ENCODE measurements around the gene STUM.
A peak's percentile ranks its signal among the peaks of the same experiment; 100 is the strongest.
"Not testable (repeated sequence)": the region's sequence is repeated elsewhere in the genome, so short reads cannot be mapped to it uniquely, and the experiment has no call there.

STUM gene

DNA sequence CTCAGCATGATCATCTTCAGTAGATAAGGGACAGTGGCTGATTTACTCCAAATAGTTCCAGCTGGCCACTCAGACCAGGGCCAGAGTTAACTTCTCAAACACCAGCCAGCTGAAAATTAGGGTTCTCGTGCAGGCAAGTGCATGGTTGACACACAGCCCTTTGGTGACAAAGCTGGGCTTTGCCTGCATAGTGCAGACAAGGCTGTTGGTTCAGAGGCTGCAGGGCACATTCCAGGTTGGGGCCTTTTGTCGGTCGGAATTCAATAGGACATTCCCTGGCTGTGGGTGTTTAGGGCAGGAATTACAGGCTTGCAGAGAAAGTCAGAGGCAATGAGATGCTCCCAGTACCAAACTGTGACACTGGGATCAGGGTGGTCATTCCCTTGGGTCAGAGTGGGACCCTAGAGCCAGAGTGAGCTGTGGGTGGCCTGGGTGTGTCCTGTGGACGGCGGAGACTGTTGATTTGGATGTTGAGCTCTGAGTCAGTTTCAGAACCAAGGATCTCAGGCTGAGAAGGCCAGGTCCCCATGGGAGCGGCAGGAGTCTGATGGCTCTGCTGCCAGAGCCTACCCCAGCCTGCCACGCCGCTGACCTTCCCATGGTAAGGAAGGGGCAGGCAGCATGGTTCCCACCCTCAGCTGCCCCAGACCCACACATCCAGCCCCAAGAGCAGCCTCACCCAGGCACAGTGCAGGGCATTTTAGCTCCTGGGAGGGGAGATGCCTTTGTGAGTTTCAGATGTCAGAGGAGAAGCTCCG is 56.2 kb downstream of the STUM start:
- ATAC-seq = no peak
- DNase-seq = no peak

DNA sequence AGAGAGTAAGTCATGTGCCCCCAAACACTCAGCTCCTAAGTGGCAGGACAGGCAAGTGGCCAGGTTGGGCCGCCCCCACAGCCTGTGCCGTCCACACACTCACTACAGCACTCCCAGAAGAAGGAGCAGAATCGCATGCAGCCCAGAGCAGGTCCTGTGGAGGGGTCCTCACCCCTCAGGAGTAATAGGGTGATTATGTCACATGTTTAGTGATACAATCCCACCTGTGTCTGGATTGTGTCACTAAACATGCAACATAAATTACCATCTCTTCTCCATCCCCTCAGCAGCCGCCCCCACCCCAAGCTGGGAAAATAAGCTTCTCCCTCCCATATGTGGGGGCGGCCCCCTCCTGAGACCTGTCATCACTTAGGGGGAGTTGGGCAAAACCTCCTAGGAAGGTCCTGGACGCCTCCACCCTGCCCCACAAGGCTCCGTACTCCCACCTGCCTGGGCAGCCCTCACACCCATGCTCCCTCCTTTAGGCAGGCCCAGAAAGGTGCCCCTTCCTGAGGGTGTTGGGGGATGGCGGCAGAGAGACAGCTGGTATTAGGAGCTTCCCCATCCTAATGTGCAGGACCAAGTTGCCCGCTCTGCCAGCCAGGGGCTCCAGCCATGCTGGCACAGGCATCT is 56.9 kb downstream of the STUM start:
- ATAC-seq (no peak), DNase-seq (no peak)

DNA sequence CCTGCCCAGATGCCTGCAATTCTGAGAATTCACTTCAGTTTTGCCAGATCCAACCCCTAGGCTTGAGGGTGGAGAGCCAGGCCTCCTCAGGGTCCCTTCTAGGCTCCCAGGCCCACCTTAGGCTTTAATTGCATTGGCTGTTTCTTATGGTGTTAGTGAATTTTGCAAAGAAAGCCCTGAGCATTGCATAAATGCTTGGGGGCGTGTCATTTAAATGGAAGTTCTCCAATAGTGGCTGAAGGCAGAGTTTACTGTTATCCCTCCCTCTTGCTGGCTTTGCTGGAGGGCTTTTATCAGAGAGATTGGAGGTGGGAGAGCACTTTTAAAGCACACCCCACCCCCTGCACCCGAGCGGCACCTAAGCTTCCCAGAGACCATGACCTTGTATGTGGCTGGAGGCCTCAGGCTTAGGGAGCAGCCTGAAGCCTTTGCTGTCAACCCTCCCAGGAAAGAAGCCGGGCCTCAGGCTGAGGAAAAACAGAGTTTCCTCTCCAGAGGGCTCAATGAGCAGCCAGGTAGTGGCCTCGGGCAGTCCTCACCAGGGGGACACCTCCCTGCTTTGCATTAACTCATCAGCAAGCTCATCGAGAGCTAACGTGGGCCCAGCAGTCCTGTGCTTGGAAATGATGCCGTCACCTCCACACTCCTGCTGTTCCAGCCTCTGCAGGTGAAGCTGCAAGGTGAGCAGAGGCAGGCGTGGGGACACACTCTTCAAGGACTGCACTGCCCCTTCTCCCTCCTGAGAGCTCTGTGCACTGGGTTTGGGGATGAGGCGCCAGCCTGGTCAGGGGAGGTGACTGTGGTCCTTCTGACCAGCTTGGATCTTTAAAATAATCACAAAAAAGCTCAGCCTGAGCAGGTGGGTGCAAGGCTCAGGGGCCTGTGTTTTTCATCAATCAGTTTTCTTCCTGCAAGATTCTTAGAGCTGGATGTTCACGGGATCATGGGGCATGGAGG is 58.0 kb downstream of the STUM start:
- peak; percentile 12 for ATAC-seq
- DNase-seq = no peak

DNA sequence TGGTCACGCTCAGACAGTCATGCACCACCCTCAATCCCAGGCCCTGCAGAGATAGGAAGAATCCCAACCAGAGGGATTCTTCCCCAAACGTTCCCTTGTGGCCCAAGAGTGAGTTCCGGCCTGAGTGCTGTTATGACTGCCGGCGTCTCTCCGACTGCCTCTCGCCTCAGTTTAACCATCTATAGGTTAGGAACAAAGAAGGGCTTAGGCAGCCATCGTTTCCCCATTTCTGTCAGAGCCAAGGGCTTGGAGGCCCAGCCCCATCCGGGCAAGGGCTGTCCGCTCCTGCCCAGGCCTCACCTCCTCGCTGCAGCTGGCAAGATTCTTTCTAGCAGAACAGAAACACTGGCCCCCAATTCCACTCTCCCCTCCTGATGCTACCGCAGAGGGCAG is 58.7 kb downstream of the STUM start:
- no peak for ATAC-seq
- no peak for DNase-seq

DNA sequence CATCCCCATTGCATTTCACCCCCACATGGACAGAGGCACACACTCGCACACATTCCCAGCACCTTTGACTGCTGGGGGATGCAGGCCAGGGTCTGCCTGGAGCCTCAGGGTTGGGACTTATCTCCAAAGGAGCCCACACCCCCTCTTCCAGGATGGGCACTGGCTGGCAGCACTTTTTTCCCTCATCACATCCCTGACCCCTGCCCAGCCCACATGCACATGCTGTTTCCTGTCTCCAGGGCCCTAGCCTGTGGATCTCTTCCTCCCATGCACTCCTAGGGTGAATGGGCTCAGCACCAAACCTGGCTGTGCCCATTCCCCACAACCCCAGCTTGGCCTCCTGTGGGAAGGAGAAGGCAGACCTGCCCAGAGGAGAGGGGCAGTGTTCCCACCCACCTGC is 59.3 kb downstream of the STUM start:
- no peak for DNase-seq
- ATAC-seq = no peak

DNA sequence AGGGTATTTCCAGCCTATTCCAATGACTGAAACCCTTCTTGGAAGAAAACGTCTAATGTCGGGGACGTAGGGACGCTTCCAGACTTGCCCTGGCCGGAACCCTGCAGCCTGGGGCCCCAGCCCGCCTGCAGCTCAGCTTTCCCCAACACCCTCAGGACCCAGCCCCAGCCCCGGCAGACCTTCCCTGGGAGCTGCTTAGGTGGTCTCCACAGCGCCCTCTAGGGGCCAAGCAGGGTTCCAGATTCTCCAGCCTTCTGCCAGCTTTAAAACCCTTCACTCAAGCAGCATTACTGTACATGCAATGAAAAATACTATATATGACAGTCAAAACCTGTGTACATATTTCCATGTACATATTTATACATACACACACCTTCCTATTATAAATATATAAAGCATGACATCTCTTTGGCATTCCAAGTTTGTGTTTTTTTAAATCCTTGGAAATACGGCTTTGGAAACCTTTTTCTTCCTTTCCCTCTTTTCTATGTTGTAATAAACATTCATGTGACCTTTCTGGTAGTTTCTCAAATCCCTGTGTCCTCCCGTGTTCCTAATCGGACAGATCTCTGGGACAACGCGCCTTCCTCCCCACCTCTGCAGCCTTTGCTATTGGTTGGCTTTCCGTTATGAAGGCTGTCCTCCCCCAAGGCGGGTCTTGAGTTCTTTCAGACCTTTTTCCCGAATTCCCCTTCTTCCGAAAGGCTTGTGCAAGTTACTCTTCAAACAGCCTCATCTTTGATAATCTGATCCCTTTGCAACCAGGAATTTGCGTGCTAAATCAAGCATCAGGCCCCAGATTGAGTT is 60.3 kb downstream of the STUM start:
- peak; percentile 73 for ATAC-seq
- peak; percentile 77 for DNase-seq

DNA sequence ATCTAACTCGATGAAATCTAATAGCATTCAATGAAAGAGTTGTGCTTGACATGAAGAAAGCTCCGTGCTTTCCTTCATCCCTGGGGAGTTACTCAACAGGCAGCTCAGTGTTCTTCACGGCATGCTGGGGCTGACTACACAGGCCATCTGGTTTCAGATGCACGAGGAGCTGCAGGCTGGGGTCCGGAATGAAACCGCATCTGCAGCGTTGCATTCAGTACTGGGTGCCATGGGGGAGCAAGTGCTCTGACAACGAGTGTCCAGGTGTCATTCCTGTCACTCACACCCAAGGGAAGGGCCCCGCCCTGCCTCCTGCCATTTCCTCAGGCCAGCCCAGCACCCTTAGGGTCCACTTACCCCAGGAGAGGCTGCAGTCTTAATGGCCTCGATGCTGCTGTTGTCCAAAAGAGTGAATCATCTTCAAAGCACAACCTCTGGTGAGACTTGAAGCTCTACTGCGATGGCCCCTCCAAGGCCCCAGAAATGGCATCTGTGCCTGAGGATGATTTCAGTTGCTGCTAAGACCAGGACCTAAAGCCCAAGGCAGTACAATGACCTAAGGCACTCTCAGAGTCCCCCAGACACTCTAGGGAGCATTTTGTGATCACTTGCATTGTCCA is 61.4 kb downstream of the STUM start:
- ATAC-seq (no peak), DNase-seq (no peak)

DNA sequence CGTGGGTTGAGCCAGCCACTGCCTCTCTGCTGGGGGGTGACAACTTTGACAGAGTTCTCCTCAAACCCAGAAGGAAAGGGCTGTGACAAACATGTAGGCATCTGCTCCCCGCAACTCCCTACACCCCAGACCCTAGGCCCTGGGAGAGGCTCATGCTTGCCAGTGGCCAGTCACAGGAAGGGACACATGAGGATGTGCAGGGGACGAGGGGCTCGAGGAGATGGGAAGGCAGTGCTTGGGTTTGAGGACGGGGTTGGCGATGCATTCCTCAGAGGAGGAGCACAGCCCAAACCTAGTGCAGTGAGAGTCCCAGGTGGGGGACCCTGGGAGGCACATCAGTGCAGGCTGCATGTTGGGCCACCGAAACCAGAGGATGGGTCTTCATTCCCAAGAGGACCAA is 62.1 kb downstream of the STUM start:
- DNase-seq (no peak), ATAC-seq (no peak)

DNA sequence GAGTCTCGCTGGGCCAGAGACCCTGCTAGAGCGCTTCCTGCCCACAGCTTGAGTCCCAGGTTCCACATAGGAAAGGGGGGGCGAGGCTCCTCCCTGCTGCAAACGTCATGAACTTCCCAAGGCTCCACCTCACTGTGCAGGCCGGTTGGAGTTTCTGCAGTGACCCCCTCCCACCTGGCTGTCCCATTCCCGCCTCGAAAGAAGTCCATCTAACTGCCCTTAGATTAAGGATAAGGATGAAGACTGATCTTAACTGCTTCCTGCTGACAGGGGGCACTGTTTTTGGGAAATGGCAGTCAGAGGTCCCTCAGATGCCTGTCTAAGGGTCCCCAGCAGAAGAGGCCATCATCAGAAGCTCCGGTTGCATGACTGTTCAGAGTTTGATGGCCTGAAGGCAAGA is 62.7 kb downstream of the STUM start:
- no peak for ATAC-seq

DNA sequence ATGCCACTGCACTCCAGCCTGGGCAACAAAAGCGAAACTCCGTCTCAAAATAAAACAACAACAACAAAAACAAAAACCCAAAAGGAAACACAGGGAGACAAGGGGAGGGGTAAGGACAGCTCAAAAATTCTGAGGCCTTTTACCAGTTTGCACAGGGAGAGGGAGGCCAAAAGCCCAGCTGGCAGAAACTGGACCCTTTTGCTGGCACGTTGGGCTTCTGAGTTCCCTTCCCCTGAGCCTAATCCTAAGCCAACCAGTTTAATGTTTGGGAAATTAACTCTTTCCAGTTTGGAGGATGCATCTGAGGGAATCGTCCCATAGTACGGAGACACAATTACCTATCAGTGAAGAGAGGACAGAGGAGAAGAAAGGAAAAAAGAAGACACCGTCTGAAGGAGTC is 63.4 kb downstream of the STUM start:
- ATAC-seq, DNase-seq: not testable (repeated sequence)

More for the DNA sequence above, 62.7 kb downstream of the STUM start:
- DNase-seq = no peak

DNA sequence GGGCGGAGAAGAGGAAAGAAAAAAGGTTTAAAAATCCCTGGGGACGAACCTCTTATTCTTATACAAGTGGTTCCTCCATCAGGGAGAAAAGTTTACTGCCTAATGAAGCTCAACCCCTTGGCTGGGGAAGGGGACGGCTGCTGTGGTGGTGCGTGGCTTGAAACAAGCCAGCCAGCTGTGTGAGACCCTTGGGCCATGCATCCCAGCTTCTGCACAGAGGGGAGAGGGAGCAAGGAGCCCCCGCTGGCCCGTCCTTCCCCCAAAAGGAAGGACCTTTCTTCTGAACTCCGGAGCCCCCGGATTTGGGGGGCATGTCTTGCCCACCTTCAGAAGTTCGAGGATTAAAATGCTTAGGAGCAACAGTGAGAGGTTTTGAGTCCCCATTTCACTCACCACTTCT is 67.3 kb downstream of the STUM start:
- DNase-seq (no peak), ATAC-seq (no peak)

DNA sequence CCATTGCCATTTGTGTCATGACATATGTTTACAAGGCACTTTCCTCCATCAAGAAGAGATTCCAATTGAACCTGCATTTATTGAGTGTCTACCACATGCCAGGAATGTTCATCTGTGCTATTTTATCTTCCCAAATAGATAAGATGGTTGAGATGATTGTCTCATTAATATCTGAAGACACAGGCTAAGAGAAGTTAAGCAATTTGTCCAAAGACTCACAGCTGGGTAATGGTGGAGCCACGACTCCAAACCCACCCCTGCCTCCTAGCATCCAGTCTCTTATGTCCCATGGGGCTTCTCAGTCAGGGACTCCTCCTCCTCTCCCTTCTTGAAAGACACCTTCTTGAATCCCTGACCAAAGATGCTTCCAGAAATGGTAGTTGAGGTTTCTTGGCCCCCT is 68.1 kb downstream of the STUM start:
- ATAC-seq (no peak), DNase-seq (no peak)

DNA sequence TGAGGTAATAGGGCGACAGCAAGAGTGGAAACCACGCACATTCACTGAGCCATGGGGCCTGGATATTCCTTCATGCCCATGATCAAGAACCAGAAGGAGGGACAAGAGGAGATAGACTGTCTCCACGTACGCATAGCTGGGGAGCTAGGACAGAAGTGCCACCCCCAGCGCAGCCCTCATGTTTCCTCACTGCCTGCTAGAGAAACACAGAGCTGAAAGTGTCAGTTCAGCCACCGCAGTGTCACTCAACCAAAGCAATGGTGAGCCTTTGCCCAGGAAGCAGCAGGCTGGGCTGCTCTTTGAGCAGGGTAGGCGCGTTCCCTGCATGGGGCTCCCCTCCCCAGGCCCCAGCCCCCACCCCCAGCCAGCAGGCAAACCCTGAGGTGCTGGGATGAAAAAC is 68.5 kb downstream of the STUM start:
- no peak for ATAC-seq
- no peak for DNase-seq

DNA sequence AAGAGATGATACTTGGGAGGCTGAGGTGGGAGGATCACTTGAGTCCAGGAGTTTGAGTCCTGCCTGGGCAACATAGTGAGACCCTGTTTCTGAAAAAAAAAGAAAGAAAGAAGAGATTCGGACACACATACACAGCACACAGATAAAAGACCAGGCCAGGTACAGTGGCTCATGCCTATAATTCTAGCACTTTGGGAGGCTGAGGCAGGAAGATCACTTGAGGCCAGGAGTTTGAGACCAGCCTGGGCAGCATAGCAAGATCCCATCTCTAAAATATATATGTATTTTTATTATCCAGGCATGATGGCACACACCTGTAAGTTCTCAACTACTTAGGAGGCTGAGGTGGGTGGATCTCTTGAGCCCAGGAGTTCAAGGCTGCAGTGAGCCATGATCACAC is 69.2 kb downstream of the STUM start:
- ATAC-seq = not testable (repeated sequence)

DNA sequence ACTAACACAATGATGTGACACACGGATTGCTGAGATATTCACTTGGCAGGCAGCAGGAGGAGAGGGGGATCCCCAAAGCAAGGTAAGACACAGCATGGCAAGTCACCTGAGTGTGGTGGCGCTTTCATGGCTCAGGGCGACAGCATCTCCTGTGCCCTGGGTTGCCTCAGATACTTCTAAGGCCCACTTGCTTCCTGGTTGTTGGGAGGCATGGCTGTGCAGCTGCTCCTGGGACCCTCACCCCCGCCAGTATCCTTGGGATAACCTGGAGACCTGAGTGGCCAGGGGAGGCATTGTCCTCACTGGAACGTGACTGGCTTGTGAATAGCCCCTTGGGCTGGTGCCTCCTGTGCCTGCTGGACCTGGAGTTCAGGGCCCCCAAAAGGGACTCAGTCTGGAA is 69.8 kb downstream of the STUM start:
- no peak for ATAC-seq

More for the DNA sequence above, 69.2 kb downstream of the STUM start:
- not testable (repeated sequence) for DNase-seq

DNA sequence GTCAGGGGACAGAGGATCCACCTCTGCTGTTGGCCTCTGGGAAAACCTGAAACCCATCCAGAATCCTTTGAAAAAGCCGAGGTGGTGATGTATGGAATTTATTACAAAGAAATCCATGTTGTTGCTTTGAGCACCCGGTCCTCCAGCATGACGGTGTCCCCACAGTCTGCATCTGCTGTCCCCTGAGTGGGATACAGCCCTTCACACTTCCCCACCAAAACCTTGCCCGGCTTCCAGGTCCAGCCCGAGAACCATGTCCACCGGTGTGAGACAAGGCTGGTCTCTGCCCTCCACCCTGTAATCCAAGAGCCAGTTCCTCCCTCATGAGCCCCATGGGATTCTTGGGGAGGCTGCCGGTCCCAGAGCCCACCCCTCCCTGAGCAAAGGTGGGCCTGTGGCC is 70.5 kb downstream of the STUM start:
- DNase-seq (no peak), ATAC-seq (no peak)

More for the DNA sequence above, 69.8 kb downstream of the STUM start:
- no peak for DNase-seq

DNA sequence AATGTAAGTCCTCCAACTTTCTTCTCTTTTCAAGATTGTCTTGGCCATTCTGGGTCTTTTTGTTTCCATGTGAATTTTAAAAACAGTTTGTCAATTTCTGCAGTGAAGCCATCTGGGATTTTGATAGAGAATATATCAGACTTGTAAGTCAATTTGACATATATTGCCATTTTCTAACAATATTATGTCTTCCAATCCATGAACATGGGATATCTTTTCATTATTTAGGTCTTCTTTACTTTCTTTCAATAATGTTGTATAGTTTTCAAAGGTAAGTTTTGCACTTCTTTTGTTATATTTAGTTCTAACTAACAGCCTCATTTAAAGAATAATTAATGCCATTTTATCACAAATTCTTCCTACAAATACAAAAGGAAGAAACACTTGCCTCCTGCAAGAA is 73.4 kb downstream of the STUM start:
- DNase-seq (no peak), ATAC-seq (no peak)

DNA sequence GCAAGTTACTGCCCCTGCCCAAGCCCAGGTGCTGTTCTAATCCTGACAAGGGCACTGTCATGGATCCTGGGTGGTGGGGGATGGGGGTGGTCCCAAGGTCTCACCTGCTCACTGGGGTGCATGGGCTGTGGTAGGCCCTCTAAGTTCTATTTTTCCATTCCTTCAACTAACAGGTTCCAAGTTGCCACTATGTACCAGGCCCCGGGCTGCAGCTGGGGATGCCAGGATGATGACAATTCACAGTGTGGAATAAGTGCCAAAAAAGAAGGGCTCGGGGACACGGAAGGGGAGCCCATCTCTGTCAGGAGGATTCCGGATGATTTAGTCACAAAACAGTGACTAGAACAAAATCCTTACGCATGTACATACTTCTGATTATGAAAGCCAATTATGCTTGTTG is 76.0 kb downstream of the STUM start:
- DNase-seq = no peak
- no peak for ATAC-seq

DNA sequence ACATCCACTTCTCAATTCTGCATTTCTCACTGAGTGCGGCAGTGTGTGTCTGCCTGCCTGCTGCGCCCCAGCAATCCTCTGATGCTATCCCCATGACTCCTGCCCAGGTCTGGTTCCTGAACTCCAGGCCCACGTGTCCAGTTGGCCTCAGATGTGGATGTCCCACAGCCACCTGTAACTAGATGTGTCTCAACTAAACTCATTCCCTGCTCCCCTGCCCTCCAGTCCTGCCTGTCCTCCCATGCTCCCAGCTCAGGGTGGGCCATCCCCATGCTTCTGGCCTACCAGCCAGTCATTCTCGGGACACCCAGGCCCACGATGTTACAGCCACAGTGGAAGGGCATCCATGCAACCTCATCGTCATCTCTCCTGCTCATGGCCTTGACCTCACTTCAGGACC is 76.8 kb downstream of the STUM start:
- DNase-seq (no peak), ATAC-seq (no peak)

DNA sequence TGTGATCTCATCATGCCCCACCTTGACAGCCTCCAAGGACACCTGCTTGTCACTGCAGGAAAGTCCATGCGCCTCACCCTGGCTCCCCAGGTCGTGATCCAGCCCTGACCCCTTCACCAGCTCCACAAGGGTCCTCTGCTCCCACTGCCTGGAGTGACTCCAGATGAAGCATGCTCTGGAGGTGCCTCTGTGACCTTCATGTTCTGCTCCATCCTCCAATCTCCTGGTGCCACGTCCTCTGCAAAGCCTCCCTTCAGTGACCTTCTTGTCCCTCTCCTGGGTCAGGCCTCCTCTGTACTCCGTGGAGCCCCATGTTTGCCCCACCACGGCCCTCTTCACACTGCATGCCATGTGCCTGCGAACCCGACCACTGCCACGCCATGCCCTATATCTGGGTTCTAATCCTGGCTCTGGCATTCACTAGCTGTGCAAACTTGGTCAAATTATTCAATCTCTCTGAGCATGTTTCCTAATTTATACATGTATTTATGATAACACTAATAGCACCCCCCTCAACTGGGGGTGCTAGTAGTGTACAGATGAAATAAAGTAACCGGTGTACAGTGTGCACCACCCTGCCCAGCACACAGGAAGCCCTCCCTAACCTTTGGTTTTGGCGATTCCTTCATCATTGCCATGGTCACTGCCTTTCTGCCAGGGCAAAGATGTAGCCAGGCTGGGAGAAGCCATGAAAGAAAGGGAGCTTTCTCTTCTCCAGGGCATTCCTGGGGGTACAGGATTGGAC is 77.4 kb downstream of the STUM start:
- ATAC-seq = peak; percentile 8
- DNase-seq = no peak

DNA sequence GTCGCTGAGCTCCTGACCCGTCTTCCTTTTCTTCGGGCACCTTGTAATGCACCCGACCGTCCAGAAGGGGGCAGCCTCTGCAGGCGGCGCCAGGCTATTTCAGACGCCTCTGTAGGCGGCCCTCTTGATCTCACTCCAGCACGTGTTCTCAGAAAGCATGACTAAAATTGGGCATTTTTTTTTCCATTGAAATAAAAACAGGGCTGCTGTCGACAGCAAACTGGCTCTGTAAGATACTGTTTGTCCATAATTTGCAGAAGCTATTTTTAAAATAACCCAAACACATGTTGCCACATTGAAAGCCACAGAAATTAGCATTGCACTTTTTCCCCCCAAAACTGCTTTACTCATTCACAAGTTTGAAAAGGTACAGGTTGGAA is 78.0 kb downstream of the STUM start:
- peak; percentile 80 for ATAC-seq
- DNase-seq = peak; percentile 86

Measured in stimulated activated naive CD8-positive, alpha-beta T cell treated with anti-CD3 and anti-CD28 coated beads, Interleukin-15, Interleukin-2, amounts not matched to agents 100 U/mL and 50 U/mL, for 24 hours (primary cell).